ENCODE data around the gene PJA2. TPM values are rescaled to one million over a fixed set of nuclear protein-coding genes. Genes with fewer than 3 reads are reported as not detected.

The PJA2 gene
- total and polyA plus RNA-seq, 4 donors: 65.9 to 157 (median 101) TPM

- intact Hi-C loops (cut with DNase I): loop anchor here in 1 of 2 donors (10.0 kb wide), 1 partner anchor 49 kb away; no protein-coding TSS in a partner anchor
- Histone ChIP-seq H3K4me3 (ENCODE audit: low read length in 2 of 2) (no peak overlapping the region), H3K9me3 (ENCODE audit: control insufficient read depth, low read length) (no peaks in the 10 kb centered on the region), H3K36me3 (ENCODE audit: control insufficient read depth in 1 of 2, insufficient read depth in 2 of 2, low read length in 1 of 2) (no peaks in the 10 kb centered on the region), H3K27me3 (ENCODE audit: control insufficient read depth in 1 of 2, insufficient read depth in 2 of 2, low read length in 1 of 2) (no peaks in the 10 kb centered on the region), H3K27ac (ENCODE audit: low read depth in 1 of 2, low read length in 2 of 2) (no peak overlapping the region), H3K4me1 (ENCODE audit: control insufficient read depth in 1 of 2, insufficient read depth in 2 of 2, low read length in 2 of 2) (peaks cover 2 to 4% of the 10 kb centered on the region in 2 donors)
- ATAC-seq (ENCODE audit: low FRiP score): no peak
- no peak for DNase-seq
- 95 to 97% methylated on average over 5 of the region's 5 CpGs for WGBS, 2 donors
Observed at GRCh38 chr5:109403469-109403868, 6.3 kb downstream of the PJA2 start.

GRCh38 chr5:109399092-109399759, 10.5 kb downstream of the PJA2 start:
- Histone ChIP-seq H3K27me3 (ENCODE audit: control insufficient read depth in 1 of 2, insufficient read depth in 2 of 2, low read length in 1 of 2) (no peaks in the 10 kb centered on the region), H3K27ac (ENCODE audit: low read depth in 1 of 2, low read length in 2 of 2) (no peak overlapping the region), H3K4me3 (ENCODE audit: low read length in 2 of 2) (no peak overlapping the region), H3K4me1 (ENCODE audit: control insufficient read depth in 1 of 2, insufficient read depth in 2 of 2, low read length in 2 of 2) (peaks cover 2% of the 10 kb centered on the region in 2 donors), H3K9me3 (ENCODE audit: control insufficient read depth, low read length) (no peaks in the 10 kb centered on the region), H3K36me3 (ENCODE audit: control insufficient read depth in 1 of 2, insufficient read depth in 2 of 2, low read length in 1 of 2) (no peaks in the 10 kb centered on the region)
- intact Hi-C loops (cut with DNase I): no loop called here
- ATAC-seq (ENCODE audit: low FRiP score) (no peak), DNase-seq (no peak)
- WGBS, 2 donors: 73 to 79% methylated on average over 6 of the region's 6 CpGs

GRCh38 chr5:109396965-109397364, 12.8 kb downstream of the PJA2 start:
- no peak overlapping the region for H3K27ac ChIP-seq (ENCODE audit: low read depth in 1 of 2, low read length in 2 of 2)
- no peaks in the 10 kb centered on the region for H3K9me3 ChIP-seq (ENCODE audit: control insufficient read depth, low read length)
- H3K36me3 ChIP-seq (ENCODE audit: control insufficient read depth in 1 of 2, insufficient read depth in 2 of 2, low read length in 1 of 2): no peaks in the 10 kb centered on the region
- no peak overlapping the region for H3K4me3 ChIP-seq (ENCODE audit: low read length in 2 of 2)
- DNase-seq (no peak), ATAC-seq (ENCODE audit: low FRiP score) (no peak)
- WGBS, 2 donors: 48 to 75% methylated on average over 2 of the region's 2 CpGs
- H3K27me3 ChIP-seq (ENCODE audit: control insufficient read depth in 1 of 2, insufficient read depth in 2 of 2, low read length in 1 of 2): no peaks in the 10 kb centered on the region
- intact Hi-C loops (cut with DNase I): no loop called here
- peaks cover 2% of the 10 kb centered on the region in 2 donors for H3K4me1 ChIP-seq (ENCODE audit: control insufficient read depth in 1 of 2, insufficient read depth in 2 of 2, low read length in 2 of 2)

GRCh38 chr5:109394806-109395205, 15.0 kb downstream of the PJA2 start:
- ATAC-seq (ENCODE audit: low FRiP score): no peak
- no peak for DNase-seq
- H3K27ac ChIP-seq (ENCODE audit: low read depth in 1 of 2, low read length in 2 of 2): no peak overlapping the region
- H3K27me3 ChIP-seq (ENCODE audit: control insufficient read depth in 1 of 2, insufficient read depth in 2 of 2, low read length in 1 of 2): no peaks in the 10 kb centered on the region
- 49 to 54% methylated on average over 3 of the region's 3 CpGs for WGBS, 2 donors
- H3K4me1 ChIP-seq (ENCODE audit: control insufficient read depth in 1 of 2, insufficient read depth in 2 of 2, low read length in 2 of 2): peaks cover 2% of the 10 kb centered on the region in 2 donors
- intact Hi-C loops (cut with DNase I): no loop called here
- no peak overlapping the region for H3K4me3 ChIP-seq (ENCODE audit: low read length in 2 of 2)
- no peaks in the 10 kb centered on the region for H3K9me3 ChIP-seq (ENCODE audit: control insufficient read depth, low read length)
- H3K36me3 ChIP-seq (ENCODE audit: control insufficient read depth in 1 of 2, insufficient read depth in 2 of 2, low read length in 1 of 2): no peaks in the 10 kb centered on the region

- Histone ChIP-seq H3K9me3 (ENCODE audit: control insufficient read depth, low read length) (no peaks in the 10 kb centered on the region), H3K4me3 (ENCODE audit: low read length in 2 of 2) (no peak overlapping the region), H3K27ac (ENCODE audit: low read depth in 1 of 2, low read length in 2 of 2) (no peak overlapping the region), H3K36me3 (ENCODE audit: control insufficient read depth in 1 of 2, insufficient read depth in 2 of 2, low read length in 1 of 2) (no peaks in the 10 kb centered on the region), H3K27me3 (ENCODE audit: control insufficient read depth in 1 of 2, insufficient read depth in 2 of 2, low read length in 1 of 2) (no peaks in the 10 kb centered on the region), H3K4me1 (ENCODE audit: control insufficient read depth in 1 of 2, insufficient read depth in 2 of 2, low read length in 2 of 2) (peaks cover 2 to 7% of the 10 kb centered on the region in 2 donors)
- DNase-seq (no peak), ATAC-seq (ENCODE audit: low FRiP score) (no peak)
- intact Hi-C loops (cut with DNase I): no loop called here
Observed at GRCh38 chr5:109390188-109390587, 19.6 kb downstream of the PJA2 start.

- WGBS, 2 donors: 57 to 58% methylated on average over 2 of the region's 2 CpGs
- peaks cover 2 to 7% of the 10 kb centered on the region in 2 donors for H3K4me1 ChIP-seq (ENCODE audit: control insufficient read depth in 1 of 2, insufficient read depth in 2 of 2, low read length in 2 of 2)
- no peak overlapping the region for H3K4me3 ChIP-seq (ENCODE audit: low read length in 2 of 2)
Observed at GRCh38 chr5:109388407-109388806, 21.4 kb downstream of the PJA2 start.

GRCh38 chr5:109387408-109387974, 22.3 kb downstream of the PJA2 start:
- H3K27ac ChIP-seq (ENCODE audit: low read depth in 1 of 2, low read length in 2 of 2): no peak overlapping the region
- no peaks in the 10 kb centered on the region for H3K27me3 ChIP-seq (ENCODE audit: control insufficient read depth in 1 of 2, insufficient read depth in 2 of 2, low read length in 1 of 2)
- H3K4me3 ChIP-seq (ENCODE audit: low read length in 2 of 2): no peak overlapping the region
- whole genome bisulfite sequencing, 2 donors: 70 to 72% methylated on average over 4 of the region's 4 CpGs
- H3K9me3 ChIP-seq (ENCODE audit: control insufficient read depth, low read length): no peaks in the 10 kb centered on the region
- DNase-seq: no peak
- ATAC-seq (ENCODE audit: low FRiP score): no peak
- H3K36me3 ChIP-seq (ENCODE audit: control insufficient read depth in 1 of 2, insufficient read depth in 2 of 2, low read length in 1 of 2): no peaks in the 10 kb centered on the region
- intact Hi-C loops (cut with DNase I): no loop called here
- peaks cover 2 to 7% of the 10 kb centered on the region in 2 donors for H3K4me1 ChIP-seq (ENCODE audit: control insufficient read depth in 1 of 2, insufficient read depth in 2 of 2, low read length in 2 of 2)

More at GRCh38 chr5:109388407-109388806, 21.4 kb downstream of the PJA2 start:
- H3K27ac ChIP-seq (ENCODE audit: low read depth in 1 of 2, low read length in 2 of 2): no peak overlapping the region
- H3K27me3 ChIP-seq (ENCODE audit: control insufficient read depth in 1 of 2, insufficient read depth in 2 of 2, low read length in 1 of 2): no peaks in the 10 kb centered on the region
- no peaks in the 10 kb centered on the region for H3K9me3 ChIP-seq (ENCODE audit: control insufficient read depth, low read length)
- ATAC-seq (ENCODE audit: low FRiP score) (no peak), DNase-seq (no peak)
- H3K36me3 ChIP-seq (ENCODE audit: control insufficient read depth in 1 of 2, insufficient read depth in 2 of 2, low read length in 1 of 2): no peaks in the 10 kb centered on the region
- intact Hi-C loops (cut with DNase I): no loop called here

GRCh38 chr5:109378095-109378494, 31.7 kb downstream of the PJA2 start:
- Histone ChIP-seq H3K4me1 (ENCODE audit: control insufficient read depth in 1 of 2, insufficient read depth in 2 of 2, low read length in 2 of 2) (peaks cover 0 to 11% of the 10 kb centered on the region in 2 donors), H3K27me3 (ENCODE audit: control insufficient read depth in 1 of 2, insufficient read depth in 2 of 2, low read length in 1 of 2) (no peaks in the 10 kb centered on the region), H3K27ac (ENCODE audit: low read depth in 1 of 2, low read length in 2 of 2) (no peak overlapping the region), H3K4me3 (ENCODE audit: low read length in 2 of 2) (no peak overlapping the region), H3K36me3 (ENCODE audit: control insufficient read depth in 1 of 2, insufficient read depth in 2 of 2, low read length in 1 of 2) (peaks cover 0 to 4% of the 10 kb centered on the region in 2 donors), H3K9me3 (ENCODE audit: control insufficient read depth, low read length) (no peaks in the 10 kb centered on the region)
- 98 to 100% methylated on average over 2 of the region's 2 CpGs for WGBS, 2 donors
- ATAC-seq (ENCODE audit: low FRiP score): no peak
- intact Hi-C loops (cut with DNase I): no loop called here
- no peak for DNase-seq

- no peak for DNase-seq
- Histone ChIP-seq H3K27ac (ENCODE audit: low read depth in 1 of 2, low read length in 2 of 2) (no peak overlapping the region), H3K4me1 (ENCODE audit: control insufficient read depth in 1 of 2, insufficient read depth in 2 of 2, low read length in 2 of 2) (peaks cover 1 to 11% of the 10 kb centered on the region in 2 donors), H3K27me3 (ENCODE audit: control insufficient read depth in 1 of 2, insufficient read depth in 2 of 2, low read length in 1 of 2) (no peaks in the 10 kb centered on the region), H3K4me3 (ENCODE audit: low read length in 2 of 2) (no peak overlapping the region), H3K9me3 (ENCODE audit: control insufficient read depth, low read length) (no peaks in the 10 kb centered on the region), H3K36me3 (ENCODE audit: control insufficient read depth in 1 of 2, insufficient read depth in 2 of 2, low read length in 1 of 2) (peaks cover 0 to 4% of the 10 kb centered on the region in 2 donors)
- ATAC-seq (ENCODE audit: low FRiP score): no peak
- intact Hi-C loops (cut with DNase I): loop anchor here in 1 of 2 donors (5.0 kb wide), 1 partner anchor 33 kb away; the partner anchor contains the start of gene PJA2
Observed at GRCh38 chr5:109374625-109375024, 35.1 kb downstream of the PJA2 start.
